CD8-positive, alpha-beta memory T cell (primary cell): ENCODE data around the gene ABO. TPM values are rescaled to one million over a fixed set of nuclear protein-coding genes. Genes with fewer than 3 reads are reported as not detected.
"Not testable (repeated sequence)": the region's sequence is repeated elsewhere in the genome, so short reads cannot be mapped to it uniquely, and the experiment has no call there.

Source experiments
- CTCF ChIA-PET: fragments of 350-600 bp; sonication (Branson Sonifier 250); formaldehyde crosslinking; loops from one replicate; lab custom pipeline; 2021; ENCODE audit warnings: antibody characterized with exemption; lab: Charles Lee
- POLR2A ChIA-PET: fragments of 350-600 bp; sonication (Branson Sonifier 250); formaldehyde crosslinking; loops from one replicate; lab custom pipeline; 2021; ENCODE audit warnings: antibody characterized with exemption; lab: Charles Lee
- DNase-seq, 5 donors: peaks; one replicate each; pipeline versions ENCODE4 v3.0.0 to v3.0.0-alpha.2; 2020 to 2022; ENCODE audit warnings: mixed read lengths in 1 of 5
- H3K27ac ChIP-seq: one replicate; pipeline ENCODE4 v1.7.0; 2013; ENCODE audit warnings: low read depth, mild to moderate bottlenecking, low read length, moderate library complexity
- H3K27me3 ChIP-seq: 2 replicates; pipeline ENCODE4 v1.7.0; 2013; ENCODE audit warnings: low read length, mild to moderate bottlenecking; ENCODE audit not compliant: insufficient read depth, poor library complexity, severe bottlenecking
- H3K36me3 ChIP-seq: 2 replicates; pipeline ENCODE4 v1.7.0; 2013; ENCODE audit warnings: mild to moderate bottlenecking, low read length, moderate library complexity; ENCODE audit not compliant: insufficient read depth
- H3K4me1 ChIP-seq: 2 replicates; pipeline ENCODE4 v1.7.0; 2013; ENCODE audit warnings: mild to moderate bottlenecking, low read length, moderate library complexity; ENCODE audit not compliant: insufficient read depth
- H3K4me3 ChIP-seq: 2 replicates; pipeline ENCODE4 v1.7.0; 2013; ENCODE audit warnings: mild to moderate bottlenecking, low read length
- H3K9me3 ChIP-seq: 2 replicates; pipeline ENCODE4 v1.7.0; 2013; ENCODE audit warnings: mild to moderate bottlenecking, low read length
- H3K27ac Mint-ChIP-seq, 8 donors: one replicate each; pipeline ENCODE4 v1.8.0; 2020 to 2021; ENCODE audit warnings: mixed read lengths in 8 of 8, mild to moderate bottlenecking in 6 of 8, inconsistent platforms in 3 of 8, moderate library complexity in 3 of 8
- H3K27me3 Mint-ChIP-seq, 2 donors: one replicate each; pipeline ENCODE4 v1.8.0; 2020 to 2021; ENCODE audit warnings: mixed read lengths in 2 of 2, mild to moderate bottlenecking in 1 of 2, moderate library complexity in 1 of 2
- H3K36me3 Mint-ChIP-seq, 3 donors: one replicate each; pipeline ENCODE4 v1.8.0; 2020 to 2021; ENCODE audit warnings: mixed read lengths in 3 of 3, inconsistent platforms in 1 of 3, mild to moderate bottlenecking in 1 of 3
- H3K4me1 Mint-ChIP-seq, 3 donors: one replicate each; pipeline ENCODE4 v1.8.0; 2020 to 2021; ENCODE audit warnings: mixed read lengths in 3 of 3, inconsistent platforms in 1 of 3, mild to moderate bottlenecking in 1 of 3
- H3K4me3 Mint-ChIP-seq, 7 donors: one replicate each; pipeline ENCODE4 v1.8.0; 2020 to 2021; ENCODE audit warnings: mixed read lengths in 7 of 7, mild to moderate bottlenecking in 6 of 7, moderate library complexity in 4 of 7, inconsistent platforms in 2 of 7
- H3K9me3 Mint-ChIP-seq, 5 donors: one replicate each; pipeline ENCODE4 v1.8.0; 2020 to 2022; ENCODE audit warnings: mixed read lengths in 5 of 5, mild to moderate bottlenecking in 3 of 5, moderate library complexity in 2 of 5, inconsistent platforms in 1 of 5
- polyA plus RNA-seq: library from polyadenylated mRNA; unstranded; fragments of 300-500 nt; fragmentation: Illumina TruSeq; gene quantifications from one replicate; pipeline ENCODE4 v1.2.3, GENCODE V29; 2021
- total RNA-seq, 2 experiments: library from RNA; stranded (reverse); gene quantifications; one replicate each; pipeline ENCODE4 v1.2.3, GENCODE V29; 2021

The ABO gene
- total and polyA plus RNA-seq, 3 experiments from 2014 or later, result not detected

GRCh38 chr9:133227242-133227860 is 47.6 kb downstream of the ABO start:
- no peak for DNase-seq
- H3K4me1 Mint-ChIP-seq, result no peaks in the 10 kb centered on the region
- H3K27ac Mint-ChIP-seq, result no peak overlapping the region
- H3K36me3 Mint-ChIP-seq, result no peaks in the 10 kb centered on the region
- ChIA-PET POLR2A (no interaction called here), CTCF (no interaction called here)
- Histone ChIP-seq H3K27ac (no peak overlapping the region), H3K9me3 (no peaks in the 10 kb centered on the region), H3K4me3 (no peak overlapping the region), H3K27me3 (no peaks in the 10 kb centered on the region), H3K36me3 (no peaks in the 10 kb centered on the region), H3K4me1 (no peaks in the 10 kb centered on the region)
- H3K27me3 Mint-ChIP-seq, result peaks cover 3 to 13% of the 10 kb centered on the region in 2 donors
- H3K4me3 Mint-ChIP-seq, result no peak overlapping the region
- no peaks in the 10 kb centered on the region for H3K9me3 Mint-ChIP-seq

GRCh38 chr9:133226219-133227171 is 48.5 kb downstream of the ABO start:
- no peak for DNase-seq
- Mint-ChIP-seq H3K27me3 (peaks cover 3 to 15% of the 10 kb centered on the region in 2 donors), H3K4me3 (no peak overlapping the region), H3K4me1 (no peaks in the 10 kb centered on the region), H3K36me3 (no peaks in the 10 kb centered on the region), H3K9me3 (no peaks in the 10 kb centered on the region), H3K27ac (no peak overlapping the region)
- ChIA-PET CTCF (no interaction called here), POLR2A (no interaction called here)
- Histone ChIP-seq H3K36me3 (no peaks in the 10 kb centered on the region), H3K9me3 (no peaks in the 10 kb centered on the region), H3K4me1 (no peaks in the 10 kb centered on the region), H3K27me3 (no peaks in the 10 kb centered on the region), H3K4me3 (no peak overlapping the region), H3K27ac (no peak overlapping the region)

- H3K27me3 ChIP-seq, result no peaks in the 10 kb centered on the region
- no peaks in the 10 kb centered on the region for H3K9me3 ChIP-seq
- no peaks in the 10 kb centered on the region for H3K36me3 ChIP-seq
- no peaks in the 10 kb centered on the region for H3K36me3 Mint-ChIP-seq
- DNase-seq, result no peak
- ChIA-PET POLR2A (no interaction called here), CTCF (interaction anchor here (0.8 kb wide), 1 partner anchor 45 kb away, joined by 3 read pairs; no protein-coding TSS in a partner anchor)
- H3K4me3 ChIP-seq, result no peak overlapping the region
- no peaks in the 10 kb centered on the region for H3K9me3 Mint-ChIP-seq
- peaks cover 7 to 24% of the 10 kb centered on the region in 2 donors for H3K27me3 Mint-ChIP-seq
- H3K4me1 Mint-ChIP-seq, result no peaks in the 10 kb centered on the region
- H3K4me1 ChIP-seq, result no peaks in the 10 kb centered on the region
- no peak overlapping the region for H3K4me3 Mint-ChIP-seq
- H3K27ac Mint-ChIP-seq, result peak overlapping the region in 1 of 8 donors; percentile 50
- H3K27ac ChIP-seq, result no peak overlapping the region
These were observed 49.6 kb downstream of the ABO start for GRCh38 chr9:133225171-133226011.

GRCh38 chr9:133224762-133225161 is 50.2 kb downstream of the ABO start:
- peaks cover 10 to 28% of the 10 kb centered on the region in 2 donors for H3K27me3 Mint-ChIP-seq
- Histone ChIP-seq H3K27me3 (no peaks in the 10 kb centered on the region), H3K9me3 (no peaks in the 10 kb centered on the region), H3K27ac (no peak overlapping the region), H3K4me1 (no peaks in the 10 kb centered on the region), H3K4me3 (no peak overlapping the region), H3K36me3 (no peaks in the 10 kb centered on the region)
- H3K9me3 Mint-ChIP-seq, result no peaks in the 10 kb centered on the region
- POLR2A ChIA-PET, result no interaction called here
- CTCF ChIA-PET, result interaction anchor here (0.8 kb wide), 1 partner anchor 44 kb away, joined by 3 read pairs; no protein-coding TSS in a partner anchor
- H3K36me3 Mint-ChIP-seq, result no peaks in the 10 kb centered on the region
- no peak for DNase-seq
- H3K4me3 Mint-ChIP-seq, result no peak overlapping the region
- H3K27ac Mint-ChIP-seq, result peak overlapping the region in 1 of 8 donors; percentile 50
- no peaks in the 10 kb centered on the region for H3K4me1 Mint-ChIP-seq

- H3K4me1 Mint-ChIP-seq, H3K4me3 ChIP-seq, H3K9me3 Mint-ChIP-seq, H3K27me3 ChIP-seq, H3K36me3 ChIP-seq, H3K9me3 ChIP-seq, H3K27ac Mint-ChIP-seq, CTCF ChIA-PET, H3K27ac ChIP-seq, POLR2A ChIA-PET, H3K4me1 ChIP-seq, H3K4me3 Mint-ChIP-seq, H3K36me3 Mint-ChIP-seq: not testable (repeated sequence)
- DNase-seq, result peak in 1 of 5 donors; percentile 10
- peaks cover 11 to 43% of the 10 kb centered on the region in 2 donors for H3K27me3 Mint-ChIP-seq
These were observed 51.7 kb downstream of the ABO start for GRCh38 chr9:133223159-133223756.

GRCh38 chr9:133221994-133222393 is 53.0 kb downstream of the ABO start:
- POLR2A ChIA-PET, H3K36me3 ChIP-seq, H3K4me3 Mint-ChIP-seq, H3K4me1 ChIP-seq, H3K9me3 ChIP-seq, H3K9me3 Mint-ChIP-seq, H3K4me1 Mint-ChIP-seq, H3K27me3 ChIP-seq, H3K36me3 Mint-ChIP-seq, H3K27ac ChIP-seq, H3K4me3 ChIP-seq, H3K27ac Mint-ChIP-seq, CTCF ChIA-PET: not testable (repeated sequence)
- peaks cover 12 to 54% of the 10 kb centered on the region in 2 donors for H3K27me3 Mint-ChIP-seq
- peak in 1 of 5 donors; percentile 7 for DNase-seq

- Histone ChIP-seq H3K9me3 (no peaks in the 10 kb centered on the region), H3K27me3 (no peaks in the 10 kb centered on the region), H3K36me3 (no peaks in the 10 kb centered on the region), H3K27ac (no peak overlapping the region), H3K4me3 (no peak overlapping the region), H3K4me1 (no peaks in the 10 kb centered on the region)
- POLR2A ChIA-PET, result no interaction called here
- CTCF ChIA-PET, result no interaction called here
- Mint-ChIP-seq H3K27ac (no peak overlapping the region), H3K27me3 (peaks cover 12 to 59% of the 10 kb centered on the region in 2 donors), H3K4me1 (no peaks in the 10 kb centered on the region), H3K9me3 (no peaks in the 10 kb centered on the region), H3K4me3 (no peak overlapping the region), H3K36me3 (no peaks in the 10 kb centered on the region)
- peak in 1 of 5 donors; percentile 8 for DNase-seq
These were observed 53.7 kb downstream of the ABO start for GRCh38 chr9:133221177-133221809.
